Prostate gland (tissue), 2 donors: Measurements from ENCODE around the gene WNT5B. TPM values are rescaled to one million over a fixed set of nuclear protein-coding genes. Genes with fewer than 3 reads are reported as not detected.

ENCODE experiments used
- DNase-seq: peaks from one replicate; pipeline ENCODE4 v3.0.0-alpha.2; 2019; ENCODE audit warnings: low spot score
- H3K27ac ChIP-seq, 2 donors: fragments of 200-600 bp; sonication (generic); 2 replicates each; pipeline ENCODE4 v1.5.1; 2017 to 2019
- H3K27me3 ChIP-seq: fragments of 200-600 bp; sonication (generic); replicated peaks from 2 replicates; pipeline ENCODE4 v1.5.1; 2019; ENCODE audit not compliant: insufficient read depth
- H3K36me3 ChIP-seq, 2 donors: fragments of 200-600 bp; sonication (generic); 1 replicate in 1 of 2; 2 replicates in 1 of 2; pipeline versions ENCODE4 v1.5.1 to v1.8.1; 2017 to 2019
- H3K4me1 ChIP-seq: fragments of 200-600 bp; sonication (generic); replicated peaks from 2 replicates; pipeline ENCODE4 v1.5.1; 2019
- H3K4me3 ChIP-seq, 2 donors: fragments of 200-600 bp; sonication (generic); 2 replicates each; pipeline ENCODE4 v1.5.1; 2017 to 2019
- H3K9me3 ChIP-seq: fragments of 200-600 bp; sonication (generic); 2 replicates; pipeline ENCODE4 v1.5.1; 2017
- CTCF ChIP-seq, 4 experiments: fragments of 200-600 bp in 2 of 4; fragments of 450-650 bp in 2 of 4; sonication (generic) in 2 of 4; IDR thresholded peaks; 1 replicate in 3 of 4; 2 replicates in 1 of 4; pipeline ENCODE4 v1.5.1; 2016 to 2019; ENCODE audit warnings: antibody characterized with exemption in 4 of 4, mild to moderate bottlenecking in 2 of 4, moderate library complexity in 2 of 4
- POLR2A ChIP-seq: fragments of 450-650 bp; IDR thresholded peaks from one replicate; pipeline ENCODE4 v1.6.1; 2016; ENCODE audit warnings: antibody characterized with exemption, mild to moderate bottlenecking
- POLR2AphosphoS5 ChIP-seq: sonication (generic); formaldehyde crosslinking; IDR thresholded peaks from one replicate; pipeline ENCODE4 v1.6.1; 2017; ENCODE audit warnings: antibody characterized with exemption
- WGBS: methylation state at CpG from one replicate; pipeline ENCODE4 v1.1.5; 2018; 5-methylcytosine and 5-hydroxymethylcytosine counted together
- intact Hi-C: fragments of 100-400 bp; cut with DNase I; formaldehyde crosslinking; loops from one replicate; pipeline ENCODE4 v1.14.2; 2022
- total RNA-seq, 2 donors: library from RNA; depleted of rRNA; stranded (reverse); fragments of >200 nt; gene quantifications; one replicate each; pipeline ENCODE4 v1.1.0, GENCODE V29; 2016

WNT5B gene
- total RNA-seq, 2 donors from 2014 or later, result 34.6 to 65.4 TPM

GRCh38 chr12:1656902-1657301 lies 27.9 kb downstream of the WNT5B start:
- Histone ChIP-seq H3K36me3 (no peaks in the 10 kb centered on the region), H3K4me1 (no peaks in the 10 kb centered on the region), H3K9me3 (no peaks in the 10 kb centered on the region), H3K4me3 (no peak overlapping the region), H3K27ac (no peak overlapping the region), H3K27me3 (no peaks in the 10 kb centered on the region)
- 30% methylated on average over 12 of the region's 12 CpGs for WGBS
- intact Hi-C loops, result loop anchor here (10.0 kb wide), 1 partner anchor 378 kb away; no protein-coding TSS in a partner anchor
- no peak for DNase-seq
- no peak for TF ChIP-seq POLR2AphosphoS5

DNA sequence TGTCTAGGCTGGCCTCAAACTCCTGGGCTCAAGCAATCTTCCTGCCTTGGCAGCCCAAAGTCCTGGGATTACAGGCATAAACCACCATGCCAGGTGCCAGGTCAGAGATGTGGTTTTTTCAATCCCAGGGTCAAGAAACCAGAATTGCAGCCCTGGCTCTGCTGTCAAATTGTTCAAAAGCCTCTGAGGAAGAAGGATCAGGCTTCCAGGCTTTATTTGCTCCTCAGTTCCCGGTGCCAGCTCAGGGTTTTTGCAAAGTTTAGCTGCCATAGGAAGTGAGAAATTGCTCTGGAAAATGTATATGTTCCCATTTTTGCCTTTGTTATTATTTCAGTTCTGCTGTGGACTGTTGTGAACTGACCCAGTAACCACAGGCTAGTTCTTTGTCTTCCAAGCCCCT lies 28.7 kb downstream of the WNT5B start:
- intact Hi-C loops, result loop anchor here (10.0 kb wide), 1 partner anchor 377 kb away; no protein-coding TSS in a partner anchor
- peak overlapping the region in 1 of 2 donors; percentile 14 for H3K27ac ChIP-seq
- DNase-seq, result no peak

DNA sequence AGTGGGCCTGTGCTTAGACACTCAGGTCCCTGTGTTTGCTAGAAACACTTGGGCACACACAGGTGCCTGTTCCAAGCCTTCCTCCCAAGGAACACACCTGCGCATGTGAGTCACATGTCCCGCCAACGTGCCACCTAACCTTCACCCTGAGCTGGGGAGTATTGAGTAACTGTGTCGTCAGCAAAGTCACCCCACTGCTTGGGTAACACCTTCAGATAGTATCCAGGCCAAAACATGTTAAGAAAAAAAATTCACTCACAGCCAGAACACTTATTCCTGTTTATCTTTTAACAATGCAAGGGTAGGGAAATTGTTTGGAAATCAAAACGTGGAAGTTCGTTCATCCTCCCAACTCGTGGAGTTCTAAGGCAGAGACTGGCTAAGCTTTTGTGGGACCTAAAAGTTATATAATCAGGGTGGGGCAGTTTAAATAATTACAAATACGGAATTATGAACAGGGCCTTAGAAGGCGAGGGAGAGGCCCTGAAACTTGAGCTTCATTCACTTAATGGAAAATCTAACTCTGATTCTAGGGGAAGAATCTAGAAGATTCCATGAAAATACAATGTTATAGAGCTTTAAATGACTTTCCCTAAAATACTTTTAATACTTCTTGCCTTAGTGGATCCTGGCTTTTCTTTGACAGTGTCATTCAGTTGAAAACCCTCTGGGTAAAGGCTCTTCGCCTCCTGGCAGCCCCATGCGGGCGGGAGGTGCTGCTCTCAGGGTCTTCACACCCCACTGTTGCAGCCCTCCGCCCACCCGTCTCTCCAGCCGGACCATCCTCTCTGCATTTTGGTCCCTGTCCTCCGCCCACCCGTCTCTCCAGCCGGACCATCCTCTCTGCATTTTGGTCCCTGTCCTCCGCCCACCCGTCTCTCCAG lies 31.5 kb downstream of the WNT5B start:
- DNase-seq, result peak; percentile 81
- Histone ChIP-seq H3K4me3 (no peak overlapping the region), H3K9me3 (no peaks in the 10 kb centered on the region), H3K4me1 (no peaks in the 10 kb centered on the region), H3K36me3 (no peaks in the 10 kb centered on the region), H3K27ac (peak overlapping the region; percentile 49 to 78), H3K27me3 (no peaks in the 10 kb centered on the region)
- TF ChIP-seq POLR2AphosphoS5, result peak; percentile 76
- TF ChIP-seq CTCF (IDR thresholded peaks at IDR 0.05), result no peak
- TF ChIP-seq POLR2A, result peak; percentile 12
- intact Hi-C loops, result loop anchor here (2.0 kb wide), 1 partner anchor 130 kb away; no protein-coding TSS in a partner anchor
- 41% methylated on average over 17 of the region's 20 CpGs for WGBS

More for the DNA sequence above, 28.7 kb downstream of the WNT5B start:
- Histone ChIP-seq H3K4me1 (no peaks in the 10 kb centered on the region), H3K36me3 (no peaks in the 10 kb centered on the region), H3K9me3 (no peaks in the 10 kb centered on the region), H3K4me3 (no peak overlapping the region), H3K27me3 (no peaks in the 10 kb centered on the region)
- 24% methylated on average over 1 of the region's 1 CpG for WGBS
- no peak for TF ChIP-seq POLR2A
- no peak for TF ChIP-seq CTCF (IDR thresholded peaks at IDR 0.05)
- no peak for TF ChIP-seq POLR2AphosphoS5

GRCh38 chr12:1661553-1662335 lies 32.7 kb downstream of the WNT5B start:
- Histone ChIP-seq H3K36me3 (no peaks in the 10 kb centered on the region), H3K9me3 (no peaks in the 10 kb centered on the region), H3K4me3 (peak overlapping the region; percentile 38 to 45), H3K4me1 (no peaks in the 10 kb centered on the region), H3K27me3 (no peaks in the 10 kb centered on the region), H3K27ac (peak overlapping the region; percentile 83 to 87)
- intact Hi-C loops, result loop anchor here (2.0 kb wide), 1 partner anchor 129 kb away; no protein-coding TSS in a partner anchor
- peak; percentile 82 for DNase-seq
- TF ChIP-seq POLR2A (peak; percentile 64), POLR2AphosphoS5 (peak; percentile 75), CTCF (IDR thresholded peaks at IDR 0.05) (no peak)
- 11% methylated on average over 69 of the region's 69 CpGs for WGBS
